ENCODE measurements around the gene IFNGR2. TPM values are rescaled to one million over a fixed set of nuclear protein-coding genes. Genes with fewer than 3 reads are reported as not detected.

Gene IFNGR2
- total and polyA plus RNA-seq, 2 of the 8 experiments (the other 6 are each of a cell fraction or from before 2014, with no cell fraction given) = 36.0 to 46.4 TPM

DNA sequence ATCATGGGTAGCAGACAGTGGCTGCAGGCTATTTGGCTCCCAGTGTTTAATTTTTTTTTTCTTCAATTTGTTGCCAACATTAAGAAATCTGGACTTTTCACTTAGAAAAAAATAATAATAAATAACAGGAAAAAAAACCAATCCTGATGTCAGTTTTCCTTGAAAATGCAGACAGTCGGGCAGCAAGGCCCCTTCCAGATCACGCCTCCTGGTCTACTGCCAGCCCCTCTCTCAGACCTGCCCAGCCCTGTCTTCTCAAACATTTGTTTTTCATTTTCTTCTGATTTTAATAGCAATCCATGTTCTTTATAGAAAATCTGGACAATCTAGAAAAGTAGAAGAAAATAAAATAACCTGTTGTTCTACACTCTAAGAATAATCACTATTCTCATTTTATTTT, 15.5 kb downstream of the IFNGR2 start:
- Histone ChIP-seq H3K4me1 (replicated peaks in 1 of 4; ENCODE audit: control insufficient read depth in 3 of 4, insufficient read depth in 4 of 4, low read length in 3 of 4) (peaks cover 2 to 6% (median 3%) of the 10 kb centered on the region in 4 experiments; a peak in 5 of 7 replicates), H3K23ac (ENCODE audit: insufficient read length) (no peak overlapping the region), H4K5ac (ENCODE audit: insufficient read length, low read depth, low read length) (no peak overlapping the region), H3K79me1 (ENCODE audit: low read depth, low read length) (peaks cover 5% of the 10 kb centered on the region; the same call in 1 of the 2 replicates), H2BK20ac (ENCODE audit: low read length) (no peak overlapping the region), H3K27ac (ENCODE audit: low read depth, low read length) (no peak overlapping the region), H2BK12ac (ENCODE audit: low read depth, low read length) (no peak overlapping the region), H4K20me1 (replicated peaks in 1 of 2; ENCODE audit: control insufficient read depth in 1 of 2, insufficient read depth in 2 of 2, low read length in 2 of 2) (peaks cover 2 to 4% of the 10 kb centered on the region in 2 experiments), H3K4me3 (ENCODE audit: extremely low read depth in 1 of 4, insufficient read depth in 2 of 4, low read depth in 3 of 4, low read length in 4 of 4) (no peak overlapping the region), H3K18ac (ENCODE audit: extremely low read depth, low read length) (no peak overlapping the region), H2BK5ac (ENCODE audit: low read depth, low read length) (no peak overlapping the region), H3K14ac (ENCODE audit: insufficient read length) (no peak overlapping the region), H4K8ac (ENCODE audit: extremely low read depth, insufficient read depth, low read length) (no peak overlapping the region), H2AK5ac (ENCODE audit: low read depth, low read length) (no peak overlapping the region), H3K56ac (replicated peaks; ENCODE audit: insufficient read length, low read depth, low read length) (no peak overlapping the region), H3K79me2 (ENCODE audit: control insufficient read depth in 1 of 2, insufficient read depth in 2 of 2, low read length in 2 of 2) (peaks cover 3 to 20% of the 10 kb centered on the region in 2 experiments), H3K36me3 (ENCODE audit: control insufficient read depth in 2 of 4, insufficient read depth in 4 of 4, low read length in 3 of 4) (peaks cover 5 to 24% (median 17%) of the 10 kb centered on the region in 4 experiments; a peak in 7 of 8 replicates), H3K4me2 (ENCODE audit: insufficient read depth in 1 of 2, low read depth in 2 of 2, low read length in 2 of 2) (no peak overlapping the region), H3K27me3 (replicated peaks in 1 of 4; ENCODE audit: control insufficient read depth in 3 of 4, extremely low read depth in 1 of 4, insufficient read depth in 3 of 4, low read length in 3 of 4) (no peaks in the 10 kb centered on the region), H3K23me2 (ENCODE audit: low read depth, low read length) (no peaks in the 10 kb centered on the region), H2BK120ac (replicated peaks; ENCODE audit: low read depth, low read length) (no peak overlapping the region), H2BK15ac (ENCODE audit: low read length) (no peak overlapping the region), H2AFZ (ENCODE audit: low read length) (no peak overlapping the region), H4K91ac (replicated peaks; ENCODE audit: insufficient read length, low read length) (no peak overlapping the region), H3K4ac (replicated peaks; ENCODE audit: insufficient read length, low read depth, low read length) (no peak overlapping the region), H3K9me3 (ENCODE audit: insufficient read depth in 2 of 2, low read depth in 1 of 2, low read length in 1 of 2) (no peaks in the 10 kb centered on the region), H3K9ac (replicated peaks in 1 of 4; ENCODE audit: extremely low read depth in 1 of 4, low read depth in 3 of 4, low read length in 3 of 4) (no peak overlapping the region)
- ChIA-PET CTCF (ENCODE audit: partially characterized antibody) (interaction anchor here (1.6 kb wide), 1 partner anchor 15 kb away, joined by 4 read pairs; no protein-coding TSS in a partner anchor), POLR2A (ENCODE audit: partially characterized antibody) (interaction anchor here (0.8 kb wide), 1 partner anchor 12 kb away, joined by 3 read pairs; no protein-coding TSS in a partner anchor)
- 100% methylated on average over 2 of the region's 2 CpGs; no CpG with 5 or more reads in 1 of the 2 experiments for WGBS, 2 experiments (ENCODE audit: extremely low coverage in 1 of 2, insufficient coverage in 1 of 2, insufficient read length in 1 of 2, insufficient replicate concordance in 2 of 2, low coverage in 1 of 2, low lambda C conversion rate in 2 of 2, missing lambda C conversion rate in 1 of 2)
- no peak for DNase-seq (ENCODE audit: low read depth in 1 of 2, low spot score in 2 of 2)
- FAIRE-seq = no peak
- TF ChIP-seq CBX5 (IDR thresholded peaks at IDR 0.05; ENCODE audit: low read depth, low read length) = no peak
- no peak for TF ChIP-seq SP4 (IDR thresholded peaks at IDR 0.05; ENCODE audit: low read length)
